ENCODE measurements around the gene TTC34.

- no peak for TF ChIP-seq CREB1 (CRISPR knock-in tag; IDR thresholded peaks at IDR 0.05)
- no peak for TF ChIP-seq CTCF (IDR thresholded peaks at IDR 0.05)
- TF ChIP-seq USF1 (CRISPR knock-in tag; IDR thresholded peaks at IDR 0.05) = no peak
- TF ChIP-seq ZNF219 (CRISPR knock-in tag; IDR thresholded peaks at IDR 0.05; ENCODE audit: borderline replicate concordance) = no peak
- no peak for TF ChIP-seq TEAD4 (CRISPR knock-in tag; IDR thresholded peaks at IDR 0.05)
- no peak for TF ChIP-seq USF2 (CRISPR knock-in tag; IDR thresholded peaks at IDR 0.05)
- no peak for TF ChIP-seq ATF2 (CRISPR knock-in tag; IDR thresholded peaks at IDR 0.05; ENCODE audit: borderline replicate concordance, low read depth)
These were observed 32.1 kb upstream of the TTC34 start for GRCh38 chr1:2833454-2834145.
